ENCODE data around the gene TMEM200A. TPM values are rescaled to one million over a fixed set of nuclear protein-coding genes. Genes with fewer than 3 reads are reported as not detected.
"Not testable (repeated sequence)": the region's sequence is repeated elsewhere in the genome, so short reads cannot be mapped to it uniquely, and the experiment has no call there.

TMEM200A gene
- total RNA-seq: 1 to 10 TPM; 7.2 to 8.9 TPM
- 1 to 10 TPM; 3.5 to 5.6 TPM for polyA plus RNA-seq
- long read RNA-seq, donor 1, partial matches to known transcripts: 4 of 8 reads
- long read RNA-seq, donor 1, other reads (novel, unspliced or antisense): 0 of 8 reads
- long read RNA-seq, donor 2, partial matches to known transcripts: 0 of 6 reads
- long read RNA-seq, donor 2, other reads (novel, unspliced or antisense): 2 of 6 reads

- WGBS, 2 donors: 1 to 2% methylated on average over 84 of the region's 84 CpGs
- Histone ChIP-seq H3K27me3 (ENCODE audit: control insufficient read depth in 1 of 2, insufficient read depth in 2 of 2, low read length in 1 of 2) (no peaks in the 10 kb centered on the region), H3K27ac (ENCODE audit: low read depth in 1 of 2, low read length in 2 of 2) (no peak within 1 kb of the TSS), H3K4me1 (ENCODE audit: control insufficient read depth in 1 of 2, insufficient read depth in 2 of 2, low read length in 2 of 2) (no peaks in the 10 kb centered on the region), H3K4me3 (ENCODE audit: low read length in 2 of 2) (peak within 1 kb of the TSS; percentile 25 to 44), H3K9me3 (ENCODE audit: control insufficient read depth, low read length) (no peaks in the 10 kb centered on the region), H3K36me3 (ENCODE audit: control insufficient read depth in 1 of 2, insufficient read depth in 2 of 2, low read length in 1 of 2) (no peaks in the 10 kb centered on the region)
- peak; percentile 75 for ATAC-seq (ENCODE audit: low FRiP score)
- intact Hi-C loops (cut with DNase I): no loop called here
- DNase-seq: peak; percentile 61 to 85
These were observed at the start of gene TMEM200A for GRCh38 chr6:130365166-130366106. TMEM200A (plus strand) TSS chr6:130366017; CDS start chr6:130440423, 74,406 bp downstream.

GRCh38 chr6:130320908-130321307 is 44.9 kb upstream of the TMEM200A start:
- DNase-seq (no peak), ATAC-seq (ENCODE audit: low FRiP score) (no peak)
- Histone ChIP-seq H3K4me1 (ENCODE audit: control insufficient read depth in 1 of 2, insufficient read depth in 2 of 2, low read length in 2 of 2) (no peaks in the 10 kb centered on the region), H3K27ac (ENCODE audit: low read depth in 1 of 2, low read length in 2 of 2) (no peak overlapping the region), H3K36me3 (ENCODE audit: control insufficient read depth in 1 of 2, insufficient read depth in 2 of 2, low read length in 1 of 2) (no peaks in the 10 kb centered on the region), H3K4me3 (ENCODE audit: low read length in 2 of 2) (no peak overlapping the region), H3K9me3 (ENCODE audit: control insufficient read depth, low read length) (no peaks in the 10 kb centered on the region), H3K27me3 (ENCODE audit: control insufficient read depth in 1 of 2, insufficient read depth in 2 of 2, low read length in 1 of 2) (peaks cover 0 to 2% of the 10 kb centered on the region in 2 donors)
- intact Hi-C loops (cut with DNase I): loop anchor here in 1 of 2 donors (5.0 to 10.0 kb wide), 3 partner anchors 374 to 551 kb away; no protein-coding TSS in a partner anchor
- 85 to 92% methylated on average over 2 of the region's 2 CpGs for WGBS, 2 donors

DNA sequence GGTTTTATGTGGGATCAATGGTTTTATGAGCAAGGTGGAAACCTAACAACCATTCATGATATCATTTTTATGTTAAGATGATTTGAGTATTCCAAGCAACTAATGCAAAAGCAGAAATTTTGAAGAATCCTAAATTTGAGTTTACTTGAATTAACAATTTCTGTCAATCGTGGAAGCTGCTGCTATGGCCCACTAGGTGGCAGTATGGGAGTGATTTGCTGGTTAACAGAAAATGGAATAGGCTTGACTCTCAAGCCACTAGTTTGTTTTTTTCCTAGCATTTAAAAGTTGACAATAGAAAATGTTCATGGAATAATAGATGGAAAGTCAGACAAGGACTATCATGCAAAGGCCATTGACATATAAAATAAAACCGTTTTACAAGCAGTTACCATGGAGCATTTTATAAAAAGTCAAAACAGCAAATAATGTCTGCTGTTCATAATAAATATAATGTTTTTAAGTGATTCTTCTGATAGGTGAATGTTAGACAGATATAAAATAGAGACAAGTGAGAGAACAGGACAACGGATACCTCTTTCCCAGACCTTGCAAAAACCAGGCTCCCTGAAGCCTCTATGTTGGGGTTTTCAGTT is 43.0 kb upstream of the TMEM200A start:
- H3K36me3 ChIP-seq (ENCODE audit: control insufficient read depth in 1 of 2, insufficient read depth in 2 of 2, low read length in 1 of 2): no peaks in the 10 kb centered on the region
- DNase-seq (no peak), ATAC-seq (ENCODE audit: low FRiP score) (no peak)
- no peak overlapping the region for H3K27ac ChIP-seq (ENCODE audit: low read depth in 1 of 2, low read length in 2 of 2)
- WGBS, 2 donors: 7 to 13% methylated on average over 3 of the region's 3 CpGs
- no peaks in the 10 kb centered on the region for H3K4me1 ChIP-seq (ENCODE audit: control insufficient read depth in 1 of 2, insufficient read depth in 2 of 2, low read length in 2 of 2)
- no peaks in the 10 kb centered on the region for H3K9me3 ChIP-seq (ENCODE audit: control insufficient read depth, low read length)
- peaks cover 0 to 2% of the 10 kb centered on the region in 2 donors for H3K27me3 ChIP-seq (ENCODE audit: control insufficient read depth in 1 of 2, insufficient read depth in 2 of 2, low read length in 1 of 2)
- intact Hi-C loops (cut with DNase I): loop anchor here (2.0 to 10.0 kb wide), 5 partner anchors 372 to 550 kb away; no protein-coding TSS in a partner anchor
- H3K4me3 ChIP-seq (ENCODE audit: low read length in 2 of 2): no peak overlapping the region

- H3K36me3 ChIP-seq (ENCODE audit: control insufficient read depth in 1 of 2, insufficient read depth in 2 of 2, low read length in 1 of 2): no peaks in the 10 kb centered on the region
- no peak overlapping the region for H3K27ac ChIP-seq (ENCODE audit: low read depth in 1 of 2, low read length in 2 of 2)
- ATAC-seq (ENCODE audit: low FRiP score) (no peak), DNase-seq (no peak)
- no peak overlapping the region for H3K4me3 ChIP-seq (ENCODE audit: low read length in 2 of 2)
- H3K9me3 ChIP-seq (ENCODE audit: control insufficient read depth, low read length): no peaks in the 10 kb centered on the region
- intact Hi-C loops (cut with DNase I): loop anchor here in 1 of 2 donors (5.0 to 10.0 kb wide), 3 partner anchors 370 to 548 kb away; no protein-coding TSS in a partner anchor
- WGBS, 2 donors: 23 to 28% methylated on average over 4 of the region's 4 CpGs
- no peaks in the 10 kb centered on the region for H3K4me1 ChIP-seq (ENCODE audit: control insufficient read depth in 1 of 2, insufficient read depth in 2 of 2, low read length in 2 of 2)
- H3K27me3 ChIP-seq (ENCODE audit: control insufficient read depth in 1 of 2, insufficient read depth in 2 of 2, low read length in 1 of 2): peaks cover 0 to 2% of the 10 kb centered on the region in 2 donors
These were observed 41.2 kb upstream of the TMEM200A start for GRCh38 chr6:130324657-130325056.

GRCh38 chr6:130326496-130326895 is 39.3 kb upstream of the TMEM200A start:
- intact Hi-C loops (cut with DNase I): loop anchor here in 1 of 2 donors (10.0 kb wide), 2 partner anchors 368 to 518 kb away; no protein-coding TSS in a partner anchor
- no peak overlapping the region for H3K4me3 ChIP-seq (ENCODE audit: low read length in 2 of 2)
- no peaks in the 10 kb centered on the region for H3K4me1 ChIP-seq (ENCODE audit: control insufficient read depth in 1 of 2, insufficient read depth in 2 of 2, low read length in 2 of 2)
- 60 to 71% methylated on average over 3 of the region's 3 CpGs for WGBS, 2 donors
- H3K9me3 ChIP-seq (ENCODE audit: control insufficient read depth, low read length): no peaks in the 10 kb centered on the region
- no peak overlapping the region for H3K27ac ChIP-seq (ENCODE audit: low read depth in 1 of 2, low read length in 2 of 2)
- ATAC-seq (ENCODE audit: low FRiP score): no peak
- DNase-seq: no peak
- no peaks in the 10 kb centered on the region for H3K27me3 ChIP-seq (ENCODE audit: control insufficient read depth in 1 of 2, insufficient read depth in 2 of 2, low read length in 1 of 2)
- H3K36me3 ChIP-seq (ENCODE audit: control insufficient read depth in 1 of 2, insufficient read depth in 2 of 2, low read length in 1 of 2): no peaks in the 10 kb centered on the region

GRCh38 chr6:130337534-130337933 is 28.3 kb upstream of the TMEM200A start:
- no peak for ATAC-seq (ENCODE audit: low FRiP score)
- H3K9me3 ChIP-seq (ENCODE audit: control insufficient read depth, low read length): no peaks in the 10 kb centered on the region
- no peaks in the 10 kb centered on the region for H3K36me3 ChIP-seq (ENCODE audit: control insufficient read depth in 1 of 2, insufficient read depth in 2 of 2, low read length in 1 of 2)
- DNase-seq: no peak
- H3K4me1 ChIP-seq (ENCODE audit: control insufficient read depth in 1 of 2, insufficient read depth in 2 of 2, low read length in 2 of 2): no peaks in the 10 kb centered on the region
- intact Hi-C loops (cut with DNase I): no loop called here
- 60 to 71% methylated on average over 3 of the region's 3 CpGs for WGBS, 2 donors
- H3K27ac ChIP-seq (ENCODE audit: low read depth in 1 of 2, low read length in 2 of 2): no peak overlapping the region
- H3K4me3 ChIP-seq (ENCODE audit: low read length in 2 of 2): no peak overlapping the region
- no peaks in the 10 kb centered on the region for H3K27me3 ChIP-seq (ENCODE audit: control insufficient read depth in 1 of 2, insufficient read depth in 2 of 2, low read length in 1 of 2)

DNA sequence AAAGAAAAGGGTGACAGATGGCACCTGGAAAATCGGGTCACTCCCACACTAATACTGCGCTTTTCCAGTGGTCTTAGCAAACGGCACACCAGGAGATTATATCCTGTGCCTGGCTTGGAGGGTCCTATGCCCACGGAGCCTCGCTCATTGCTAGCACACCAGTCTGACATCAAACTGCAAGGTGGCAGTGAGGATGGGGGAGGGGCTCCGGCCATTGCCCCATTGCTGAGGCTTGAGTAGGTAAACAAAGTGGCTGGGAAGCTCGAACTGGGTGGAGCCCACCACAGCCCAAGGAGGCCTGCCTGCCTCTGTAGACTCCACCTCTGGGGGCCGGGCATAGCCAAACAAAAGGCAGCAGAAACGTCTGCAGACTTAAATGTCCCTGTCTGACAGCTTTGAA is 19.5 kb upstream of the TMEM200A start:
- H3K4me3 ChIP-seq (ENCODE audit: low read length in 2 of 2); H3K4me1 ChIP-seq (ENCODE audit: control insufficient read depth in 1 of 2, insufficient read depth in 2 of 2, low read length in 2 of 2); H3K27ac ChIP-seq (ENCODE audit: low read depth in 1 of 2, low read length in 2 of 2); H3K27me3 ChIP-seq (ENCODE audit: control insufficient read depth in 1 of 2, insufficient read depth in 2 of 2, low read length in 1 of 2); H3K9me3 ChIP-seq (ENCODE audit: control insufficient read depth, low read length); H3K36me3 ChIP-seq (ENCODE audit: control insufficient read depth in 1 of 2, insufficient read depth in 2 of 2, low read length in 1 of 2); ATAC-seq (ENCODE audit: low FRiP score); intact Hi-C loops (cut with DNase I): not testable (repeated sequence)
- DNase-seq: peak in 1 of 2 donors; percentile 43
- WGBS, 2 donors: 84 to 87% methylated on average over 9 of the region's 9 CpGs

GRCh38 chr6:130354322-130354721 is 11.5 kb upstream of the TMEM200A start:
- Histone ChIP-seq H3K4me3 (ENCODE audit: low read length in 2 of 2) (no peak overlapping the region), H3K27me3 (ENCODE audit: control insufficient read depth in 1 of 2, insufficient read depth in 2 of 2, low read length in 1 of 2) (no peaks in the 10 kb centered on the region), H3K27ac (ENCODE audit: low read depth in 1 of 2, low read length in 2 of 2) (no peak overlapping the region), H3K9me3 (ENCODE audit: control insufficient read depth, low read length) (no peaks in the 10 kb centered on the region), H3K36me3 (ENCODE audit: control insufficient read depth in 1 of 2, insufficient read depth in 2 of 2, low read length in 1 of 2) (no peaks in the 10 kb centered on the region), H3K4me1 (ENCODE audit: control insufficient read depth in 1 of 2, insufficient read depth in 2 of 2, low read length in 2 of 2) (no peaks in the 10 kb centered on the region)
- intact Hi-C loops (cut with DNase I): no loop called here
- WGBS, 2 donors: 76 to 78% methylated on average over 1 of the region's 1 CpG
- DNase-seq: no peak
- no peak for ATAC-seq (ENCODE audit: low FRiP score)
